ENCODE measurements around the gene PRDX5. TPM values are rescaled to one million over a fixed set of nuclear protein-coding genes. Genes with fewer than 3 reads are reported as not detected.

Gene PRDX5
- polyA plus RNA-seq, 3 donors, result 175 to 197 (median 195) TPM

GRCh38 chr11:64342869-64343745, 25.2 kb downstream of the PRDX5 start:
- no peak for DNase-seq (ENCODE audit: low read depth in 3 of 3, low spot score in 2 of 3)

- no peak for DNase-seq (ENCODE audit: low read depth in 3 of 3, low spot score in 2 of 3)
Measured at GRCh38 chr11:64343767-64344559, 26.0 kb downstream of the PRDX5 start.

- DNase-seq (ENCODE audit: low read depth in 3 of 3, low spot score in 2 of 3), result no peak
Measured at GRCh38 chr11:64344787-64345186, 26.9 kb downstream of the PRDX5 start.

- DNase-seq (ENCODE audit: low read depth in 3 of 3, low spot score in 2 of 3), result no peak
Measured at GRCh38 chr11:64347193-64347867, 29.4 kb downstream of the PRDX5 start.

- no peak for DNase-seq (ENCODE audit: low read depth in 3 of 3, low spot score in 2 of 3)
Measured at GRCh38 chr11:64348383-64349024, 30.6 kb downstream of the PRDX5 start.

GRCh38 chr11:64349025-64349387, 31.1 kb downstream of the PRDX5 start:
- DNase-seq (ENCODE audit: low read depth in 3 of 3, low spot score in 2 of 3), result no peak

- DNase-seq (ENCODE audit: low read depth in 3 of 3, low spot score in 2 of 3), result no peak
Measured at GRCh38 chr11:64349404-64349803, 31.5 kb downstream of the PRDX5 start.

DNA sequence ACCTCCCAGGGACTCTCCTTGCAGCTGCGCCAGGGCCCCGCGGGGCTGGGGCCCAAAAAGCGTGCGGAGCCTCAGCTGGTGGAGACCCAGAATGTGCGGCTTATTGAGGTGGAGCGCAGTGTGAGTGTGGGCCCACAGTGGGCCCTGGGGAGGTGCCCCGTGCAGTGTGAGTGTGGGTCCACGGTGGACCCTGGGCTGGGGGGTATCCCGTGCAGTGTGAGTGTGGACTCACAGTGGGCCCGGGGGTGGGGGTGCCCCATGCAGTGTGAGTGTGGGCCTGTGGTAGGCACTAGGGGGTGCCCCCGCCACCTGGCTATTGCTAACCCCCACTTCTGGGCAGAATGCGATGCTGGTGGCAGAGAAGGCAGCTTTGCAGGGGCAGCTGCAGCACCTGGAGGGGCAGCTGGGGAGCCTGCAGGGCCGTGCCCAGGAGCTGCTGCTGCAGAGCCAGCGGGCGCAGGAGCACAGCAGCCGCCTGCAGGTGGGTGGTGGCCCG, 33.3 kb downstream of the PRDX5 start:
- no peak for DNase-seq (ENCODE audit: low read depth in 3 of 3, low spot score in 2 of 3)

DNA sequence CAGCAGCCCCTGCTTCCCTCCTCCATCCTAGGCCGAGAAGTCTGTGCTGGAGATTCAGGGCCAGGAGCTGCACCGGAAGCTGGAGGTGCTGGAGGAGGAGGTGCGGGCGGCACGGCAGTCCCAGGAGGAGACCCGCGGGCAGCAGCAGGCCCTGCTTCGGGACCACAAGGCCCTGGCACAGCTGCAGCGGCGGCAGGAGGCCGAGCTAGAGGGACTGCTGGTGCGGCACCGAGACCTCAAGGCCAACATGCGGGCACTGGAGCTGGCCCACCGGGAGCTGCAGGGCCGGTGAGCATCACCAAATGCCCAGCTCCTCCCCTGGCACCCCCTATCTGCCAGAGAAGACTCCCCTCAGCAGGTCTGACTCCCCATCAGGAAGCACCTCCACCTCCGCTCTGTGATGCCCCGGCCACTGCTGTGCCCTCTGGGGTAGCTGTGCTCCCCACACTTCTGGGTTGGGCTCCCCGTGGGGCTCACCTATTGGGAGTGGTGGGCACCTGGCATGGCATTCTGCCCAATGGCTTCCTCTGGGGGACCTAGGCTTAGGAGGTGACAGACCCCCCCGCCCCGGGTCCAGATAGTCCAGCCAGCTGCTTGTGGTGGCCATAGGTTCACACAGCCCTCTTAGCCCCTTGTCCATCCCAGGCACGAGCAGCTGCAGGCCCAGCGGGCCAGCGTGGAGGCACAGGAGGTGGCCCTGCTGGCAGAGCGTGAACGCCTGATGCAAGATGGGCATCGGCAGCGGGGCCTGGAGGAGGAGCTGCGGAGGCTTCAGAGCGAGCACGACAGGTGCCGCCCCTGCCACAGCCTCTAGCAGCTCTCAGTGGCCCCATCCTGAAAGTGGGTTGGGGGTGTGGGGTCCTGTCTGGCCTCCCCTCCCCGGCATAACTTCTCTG, 34.4 kb downstream of the PRDX5 start:
- no peak for DNase-seq (ENCODE audit: low read depth in 3 of 3, low spot score in 2 of 3)

GRCh38 chr11:64352995-64353714, 35.2 kb downstream of the PRDX5 start:
- DNase-seq (ENCODE audit: low read depth in 3 of 3, low spot score in 2 of 3), result no peak

- DNase-seq (ENCODE audit: low read depth in 3 of 3, low spot score in 2 of 3), result no peak
Measured at GRCh38 chr11:64353715-64354506, 36.0 kb downstream of the PRDX5 start.

DNA sequence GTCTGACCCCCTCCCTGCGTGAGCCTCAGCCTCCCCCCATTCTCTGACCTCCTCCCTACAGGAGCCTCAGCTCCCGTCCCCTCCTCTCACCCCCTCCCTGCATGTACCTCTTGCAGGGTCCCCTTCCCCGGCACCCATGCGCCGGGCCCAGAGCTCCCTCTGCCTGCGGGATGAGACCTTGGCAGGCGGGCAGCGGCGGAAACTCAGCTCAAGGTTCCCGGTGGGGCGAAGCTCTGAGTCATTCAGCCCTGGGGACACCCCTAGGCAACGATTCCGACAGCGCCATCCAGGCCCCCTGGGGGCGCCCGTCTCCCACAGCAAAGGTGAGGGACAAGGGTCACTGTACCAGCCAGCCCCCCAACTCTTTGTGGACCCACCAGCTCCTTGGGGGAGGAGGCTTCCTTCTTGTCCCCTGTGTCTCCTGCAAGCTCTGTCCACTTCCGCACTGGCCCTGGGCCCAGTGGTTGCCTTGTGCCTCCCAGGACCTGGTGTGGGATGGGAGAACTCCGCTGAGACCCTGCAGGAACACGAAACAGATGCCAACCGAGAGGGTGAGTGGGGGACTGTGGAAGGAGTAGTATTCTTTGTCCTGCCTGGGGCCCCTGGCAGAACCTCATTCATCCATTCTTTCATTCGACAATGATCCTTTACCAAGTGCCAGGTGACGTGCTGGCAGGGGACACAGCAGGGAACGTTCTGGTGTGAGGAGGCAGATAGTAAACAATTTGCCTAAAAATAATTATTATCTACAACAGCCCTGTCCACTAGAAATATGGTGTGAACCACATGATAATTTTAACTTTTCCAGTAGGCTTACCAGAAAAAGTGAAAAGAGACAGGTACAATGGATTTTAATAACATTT, 37.4 kb downstream of the PRDX5 start:
- no peak for DNase-seq (ENCODE audit: low read depth in 3 of 3, low spot score in 2 of 3)

GRCh38 chr11:64356498-64357411, 38.8 kb downstream of the PRDX5 start:
- DNase-seq (ENCODE audit: low read depth in 3 of 3, low spot score in 2 of 3), result no peak

DNA sequence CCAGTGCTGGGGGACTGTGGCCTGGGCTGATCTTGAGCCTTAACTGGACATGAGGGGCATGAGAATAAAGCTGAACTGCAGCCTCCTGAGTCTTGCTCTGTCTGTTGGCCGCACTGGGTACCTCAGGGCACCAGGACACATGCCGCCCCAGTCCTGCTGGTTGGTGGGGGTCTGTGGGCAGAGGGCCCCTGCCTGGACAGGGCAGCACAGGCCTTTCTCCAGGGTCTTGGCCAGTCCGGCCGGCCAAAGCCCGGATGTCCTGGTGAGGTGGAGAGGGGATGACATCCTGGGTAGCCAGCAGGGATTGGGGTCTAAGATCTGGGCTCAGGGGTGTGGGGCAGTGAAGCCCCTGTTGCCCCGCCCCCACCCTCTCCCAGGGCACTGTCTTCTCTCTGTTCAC, 39.5 kb downstream of the PRDX5 start:
- DNase-seq (ENCODE audit: low read depth in 3 of 3, low spot score in 2 of 3), result no peak

DNA sequence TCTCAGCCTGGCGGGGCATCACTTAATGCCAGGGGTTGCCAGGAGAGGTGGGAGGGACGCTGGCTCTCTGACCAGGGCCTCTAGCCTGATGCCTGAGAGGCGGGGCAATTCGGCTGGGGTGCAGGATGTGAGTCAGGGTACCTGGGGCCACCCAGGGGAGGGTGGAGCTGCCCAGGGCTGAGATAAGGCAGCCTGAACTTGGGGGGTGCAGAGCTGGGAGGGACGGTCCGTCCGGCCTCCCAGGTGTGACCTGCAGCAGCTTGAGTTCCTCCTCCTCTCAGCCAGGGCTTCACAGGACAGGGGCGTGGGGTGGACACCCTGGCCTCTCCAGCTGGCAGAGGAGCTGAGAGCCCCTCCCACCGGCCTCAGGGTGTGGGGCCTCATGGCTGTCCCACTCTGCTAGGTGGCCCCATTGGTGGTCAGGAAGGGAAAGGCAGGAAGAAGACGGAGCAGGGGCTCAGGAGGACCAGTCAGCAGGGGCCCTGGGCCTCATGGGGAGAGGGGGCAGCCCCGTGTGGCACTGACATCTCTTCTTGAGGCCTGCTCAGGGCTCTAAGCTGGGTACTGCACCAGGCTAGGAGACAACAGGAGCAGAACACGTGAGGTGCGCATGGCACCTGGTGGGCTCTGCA, 40.1 kb downstream of the PRDX5 start:
- no peak for DNase-seq (ENCODE audit: low read depth in 3 of 3, low spot score in 2 of 3)

- DNase-seq (ENCODE audit: low read depth in 3 of 3, low spot score in 2 of 3), result no peak
Measured at GRCh38 chr11:64358536-64358906, 40.6 kb downstream of the PRDX5 start.
